Measurements from ENCODE around the gene RASEF. TPM values are rescaled to one million over a fixed set of nuclear protein-coding genes. Genes with fewer than 3 reads are reported as not detected.

Gene RASEF
- polyA plus RNA-seq, 1 donor = 11.5 TPM

DNA sequence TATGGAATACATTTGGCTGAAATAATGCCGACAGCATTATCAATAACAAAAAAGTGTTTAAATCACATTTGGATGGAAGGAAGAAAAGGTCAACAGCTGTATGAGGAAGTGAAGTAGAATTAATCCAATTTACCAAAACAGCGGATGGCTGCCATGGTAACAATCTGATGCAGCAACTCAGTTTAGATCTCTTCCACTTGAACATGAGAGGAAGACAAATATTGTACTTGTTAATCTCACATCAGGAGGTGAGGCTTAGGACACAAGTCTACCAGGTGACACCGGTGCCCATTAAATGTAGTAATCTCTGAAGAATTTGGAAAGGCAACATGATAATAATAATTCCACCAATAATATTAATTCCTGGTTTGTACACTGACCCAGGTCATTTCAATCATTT, 2.4 kb downstream of the RASEF start:
- peaks cover 18% of the 10 kb centered on the region for H3K4me1 ChIP-seq (ENCODE audit: control insufficient read depth, insufficient read depth, low read length)
- H3K9me3 ChIP-seq (ENCODE audit: control insufficient read depth, low read depth, low read length) = no peaks in the 10 kb centered on the region
- no peak overlapping the region for H3K4me3 ChIP-seq (ENCODE audit: low read length)
- no peaks in the 10 kb centered on the region for H3K36me3 ChIP-seq (ENCODE audit: control insufficient read depth, insufficient read depth, low read length)
- no CpG with 5 or more reads among the region's 3 CpGs for WGBS (ENCODE audit: insufficient coverage, low lambda C conversion rate)
- H3K27ac ChIP-seq (ENCODE audit: low read length) = no peak overlapping the region
- H3K27me3 ChIP-seq (ENCODE audit: control insufficient read depth, insufficient read depth, low read length) = peaks cover 9% of the 10 kb centered on the region
- peak; percentile 63 to 84 for DNase-seq

DNA sequence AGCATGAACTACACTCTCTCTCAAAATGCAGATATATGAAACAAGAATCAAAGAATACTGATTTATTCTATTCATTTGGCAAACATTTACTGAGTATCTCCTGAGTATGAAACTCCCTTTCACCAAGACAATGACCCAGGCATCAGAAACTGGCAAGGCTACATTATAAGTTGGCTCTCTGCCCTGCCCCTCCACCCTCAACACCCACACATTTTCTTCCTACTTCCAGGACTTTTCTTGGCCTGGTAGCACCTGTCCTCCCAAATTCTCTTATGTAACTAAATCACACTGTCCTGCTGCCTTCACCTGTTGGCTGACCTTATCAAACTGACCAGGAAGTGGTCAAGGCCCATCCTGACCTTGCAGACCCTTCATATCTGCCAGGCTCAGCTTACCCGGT, 3.5 kb downstream of the RASEF start:
- Histone ChIP-seq H3K4me1 (ENCODE audit: control insufficient read depth, insufficient read depth, low read length) (peaks cover 19% of the 10 kb centered on the region), H3K36me3 (ENCODE audit: control insufficient read depth, insufficient read depth, low read length) (no peaks in the 10 kb centered on the region), H3K27me3 (ENCODE audit: control insufficient read depth, insufficient read depth, low read length) (peaks cover 9% of the 10 kb centered on the region), H3K9me3 (ENCODE audit: control insufficient read depth, low read depth, low read length) (no peaks in the 10 kb centered on the region), H3K27ac (ENCODE audit: low read length) (no peak overlapping the region), H3K4me3 (ENCODE audit: low read length) (no peak overlapping the region)
- WGBS (ENCODE audit: insufficient coverage, low lambda C conversion rate) = no CpG with 5 or more reads among the region's 1 CpG
- DNase-seq = no peak

DNA sequence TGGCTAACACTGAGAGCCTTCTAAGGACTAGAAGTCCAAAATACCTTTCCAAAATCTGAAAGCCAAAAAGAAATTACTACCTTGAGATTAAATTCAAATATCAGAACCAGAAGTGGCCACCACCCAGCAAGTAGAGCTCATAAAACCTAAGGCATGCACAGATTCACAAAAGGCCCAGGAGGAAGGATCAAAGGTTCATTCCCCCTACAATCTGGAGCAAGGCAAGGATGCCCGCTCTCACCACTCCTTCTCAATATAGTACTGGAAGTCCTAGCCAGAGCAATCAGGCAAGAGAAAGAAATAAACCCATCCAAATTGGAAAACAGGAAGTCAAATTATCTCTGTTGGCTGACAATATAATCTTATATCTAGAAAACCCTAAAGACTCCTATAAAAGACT, 6.0 kb downstream of the RASEF start:
- Histone ChIP-seq H3K4me1 (ENCODE audit: control insufficient read depth, insufficient read depth, low read length) (peaks cover 19% of the 10 kb centered on the region), H3K9me3 (ENCODE audit: control insufficient read depth, low read depth, low read length) (no peaks in the 10 kb centered on the region), H3K27me3 (ENCODE audit: control insufficient read depth, insufficient read depth, low read length) (peaks cover under 1% of the 10 kb centered on the region), H3K36me3 (ENCODE audit: control insufficient read depth, insufficient read depth, low read length) (no peaks in the 10 kb centered on the region), H3K27ac (ENCODE audit: low read length) (peak overlapping the region; percentile 46), H3K4me3 (ENCODE audit: low read length) (no peak overlapping the region)
- WGBS (ENCODE audit: insufficient coverage, low lambda C conversion rate) = no CpG with 5 or more reads among the region's 1 CpG
- peak in 1 of 2 donors; percentile 30 for DNase-seq

DNA sequence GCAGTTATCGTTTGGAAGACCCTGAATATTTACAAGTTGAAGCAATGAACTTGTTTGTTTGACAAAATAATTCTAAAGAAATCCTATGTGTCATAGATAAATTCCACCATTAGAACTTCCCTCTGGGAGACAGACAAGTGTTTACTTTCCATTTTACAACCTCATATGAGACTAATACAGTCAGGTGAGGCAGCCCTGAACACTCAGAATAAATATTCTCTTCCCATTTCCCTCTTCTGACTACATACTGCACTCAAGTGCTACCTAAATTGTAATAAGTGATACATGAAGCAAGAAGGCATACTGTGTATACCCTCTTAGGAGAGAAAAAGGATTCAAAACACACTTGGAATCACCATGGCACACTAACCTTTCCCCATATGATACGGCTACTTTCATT, 6.8 kb downstream of the RASEF start:
- H3K27ac ChIP-seq (ENCODE audit: low read length) = peak overlapping the region; percentile 46
- H3K27me3 ChIP-seq (ENCODE audit: control insufficient read depth, insufficient read depth, low read length) = no peaks in the 10 kb centered on the region

DNA sequence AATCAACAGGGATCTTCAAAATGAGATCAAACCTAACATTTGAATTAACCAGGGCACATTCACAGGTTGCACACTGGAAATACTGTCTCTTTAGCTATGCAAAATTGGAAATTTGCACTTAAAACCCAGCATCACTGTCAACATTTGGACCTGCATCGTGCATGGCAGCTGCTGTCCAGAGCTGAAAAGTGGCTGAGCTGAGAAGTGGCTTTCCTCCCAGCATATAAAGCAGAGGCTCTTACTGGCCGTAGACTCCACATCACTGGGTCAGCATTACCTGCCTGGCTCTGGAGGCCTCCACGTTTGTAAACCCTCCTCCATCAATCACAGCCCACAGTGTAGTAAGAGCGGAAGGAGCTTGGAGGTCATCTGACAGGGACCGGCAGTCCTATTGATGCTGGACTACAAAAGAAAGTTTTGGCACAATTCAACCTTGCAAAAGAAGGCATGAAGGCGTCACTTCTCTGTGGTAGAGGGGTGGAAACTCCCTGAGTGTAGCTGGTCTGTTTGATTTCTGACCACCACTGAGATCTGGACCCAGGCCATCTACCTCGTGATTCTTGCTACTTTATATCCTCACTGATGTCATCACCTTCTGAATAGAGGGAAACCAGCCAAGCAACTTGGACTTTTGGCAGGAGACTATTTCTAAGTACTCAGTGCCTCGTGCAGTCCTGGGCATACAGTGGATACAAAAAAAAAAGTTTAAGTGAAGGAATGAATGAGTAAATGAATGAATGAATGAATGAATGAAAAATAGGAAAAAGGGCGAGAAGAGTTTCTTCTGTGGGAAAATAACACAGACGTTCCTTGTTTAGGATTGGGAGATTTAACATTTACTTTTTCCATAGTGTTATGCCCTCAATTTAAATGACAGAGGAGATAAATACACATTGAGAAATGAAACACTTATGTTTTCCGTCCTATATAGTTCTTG, 14.8 kb downstream of the RASEF start:
- WGBS (ENCODE audit: insufficient coverage, low lambda C conversion rate) = 81% methylated on average over 2 of the region's 11 CpGs
- Histone ChIP-seq H3K36me3 (ENCODE audit: control insufficient read depth, insufficient read depth, low read length) (no peaks in the 10 kb centered on the region), H3K4me3 (ENCODE audit: low read length) (no peak overlapping the region), H3K9me3 (ENCODE audit: control insufficient read depth, low read depth, low read length) (no peaks in the 10 kb centered on the region), H3K4me1 (ENCODE audit: control insufficient read depth, insufficient read depth, low read length) (no peaks in the 10 kb centered on the region), H3K27me3 (ENCODE audit: control insufficient read depth, insufficient read depth, low read length) (no peaks in the 10 kb centered on the region), H3K27ac (ENCODE audit: low read length) (no peak overlapping the region)
- no peak for DNase-seq

More for the DNA sequence above, 6.8 kb downstream of the RASEF start:
- H3K36me3 ChIP-seq (ENCODE audit: control insufficient read depth, insufficient read depth, low read length) = no peaks in the 10 kb centered on the region
- no peak overlapping the region for H3K4me3 ChIP-seq (ENCODE audit: low read length)
- H3K4me1 ChIP-seq (ENCODE audit: control insufficient read depth, insufficient read depth, low read length) = peaks cover 16% of the 10 kb centered on the region
- DNase-seq = peak; percentile 19 to 67
- H3K9me3 ChIP-seq (ENCODE audit: control insufficient read depth, low read depth, low read length) = no peaks in the 10 kb centered on the region
- no CpG with 5 or more reads among the region's 2 CpGs for WGBS (ENCODE audit: insufficient coverage, low lambda C conversion rate)

DNA sequence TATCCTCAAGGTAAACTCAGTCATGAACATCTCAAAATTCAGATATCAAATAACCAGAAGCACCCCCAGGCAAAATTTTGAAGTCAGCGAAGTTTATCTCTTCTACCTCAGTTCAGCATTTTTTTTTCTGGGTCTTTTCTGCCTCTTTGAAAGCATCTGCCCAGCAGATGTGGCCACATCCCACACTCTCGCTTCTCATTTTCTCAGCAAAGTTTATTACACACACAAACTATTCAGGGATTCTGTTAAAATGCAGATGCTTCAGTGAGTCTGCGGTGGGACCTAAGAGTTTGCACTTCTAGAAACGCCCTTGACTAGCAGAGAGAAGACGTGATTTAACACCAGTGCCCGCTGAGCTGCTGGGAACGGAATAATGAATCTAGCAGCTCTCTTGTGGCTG, 19.3 kb downstream of the RASEF start:
- Histone ChIP-seq H3K4me1 (ENCODE audit: control insufficient read depth, insufficient read depth, low read length) (no peaks in the 10 kb centered on the region), H3K4me3 (ENCODE audit: low read length) (no peak overlapping the region), H3K9me3 (ENCODE audit: control insufficient read depth, low read depth, low read length) (no peaks in the 10 kb centered on the region), H3K36me3 (ENCODE audit: control insufficient read depth, insufficient read depth, low read length) (no peaks in the 10 kb centered on the region), H3K27me3 (ENCODE audit: control insufficient read depth, insufficient read depth, low read length) (no peaks in the 10 kb centered on the region), H3K27ac (ENCODE audit: low read length) (no peak overlapping the region)
- WGBS (ENCODE audit: insufficient coverage, low lambda C conversion rate) = no CpG with 5 or more reads among the region's 7 CpGs
- no peak for DNase-seq

DNA sequence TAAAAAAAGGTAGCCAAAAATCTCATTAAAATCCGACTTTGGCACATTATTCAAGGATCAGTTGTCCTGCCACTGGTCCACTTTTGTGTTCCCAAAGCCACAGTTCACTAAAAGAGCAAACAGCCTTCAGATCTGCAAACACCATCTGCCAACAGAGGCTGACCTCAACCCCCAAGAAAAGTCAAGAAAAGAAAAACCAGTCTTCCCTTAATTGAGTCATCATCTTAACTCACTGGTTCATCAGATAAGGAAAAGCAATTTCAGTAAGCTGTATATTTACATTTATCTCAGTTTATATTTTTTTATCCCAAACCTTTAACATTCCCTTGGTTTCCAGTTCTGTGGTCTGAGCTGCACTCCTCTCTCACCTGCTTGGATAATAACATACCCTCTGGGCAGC, 21.2 kb downstream of the RASEF start:
- WGBS (ENCODE audit: insufficient coverage, low lambda C conversion rate) = 0% methylated on average over 1 of the region's 1 CpG
- no peaks in the 10 kb centered on the region for H3K36me3 ChIP-seq (ENCODE audit: control insufficient read depth, insufficient read depth, low read length)
- H3K4me1 ChIP-seq (ENCODE audit: control insufficient read depth, insufficient read depth, low read length) = no peaks in the 10 kb centered on the region
- H3K27ac ChIP-seq (ENCODE audit: low read length) = no peak overlapping the region
- H3K27me3 ChIP-seq (ENCODE audit: control insufficient read depth, insufficient read depth, low read length) = no peaks in the 10 kb centered on the region
- no peak overlapping the region for H3K4me3 ChIP-seq (ENCODE audit: low read length)
- DNase-seq = no peak
- no peaks in the 10 kb centered on the region for H3K9me3 ChIP-seq (ENCODE audit: control insufficient read depth, low read depth, low read length)

DNA sequence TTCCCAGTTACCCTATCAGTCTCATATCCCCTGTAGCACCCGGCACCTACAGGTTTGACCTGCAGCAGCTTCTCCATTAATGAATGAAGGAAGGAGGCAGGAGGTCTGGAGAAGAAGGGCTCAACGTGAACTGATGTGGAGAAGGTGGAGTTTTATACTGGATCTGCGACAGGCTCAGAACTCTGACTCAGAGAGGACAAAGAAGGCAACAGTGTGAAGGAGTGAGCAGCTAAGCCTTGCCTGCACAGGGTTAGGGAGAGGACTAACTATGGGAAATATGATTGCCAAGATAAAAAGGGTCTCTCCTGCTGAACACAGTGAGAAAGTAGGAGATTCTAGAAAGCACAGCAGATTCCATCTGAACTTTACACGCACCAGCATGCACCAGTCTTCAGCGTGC, 23.6 kb downstream of the RASEF start:
- no peak for DNase-seq
- WGBS (ENCODE audit: insufficient coverage, low lambda C conversion rate) = no CpG with 5 or more reads among the region's 5 CpGs
- Histone ChIP-seq H3K27me3 (ENCODE audit: control insufficient read depth, insufficient read depth, low read length) (no peaks in the 10 kb centered on the region), H3K27ac (ENCODE audit: low read length) (no peak overlapping the region), H3K4me1 (ENCODE audit: control insufficient read depth, insufficient read depth, low read length) (no peaks in the 10 kb centered on the region), H3K36me3 (ENCODE audit: control insufficient read depth, insufficient read depth, low read length) (no peaks in the 10 kb centered on the region), H3K9me3 (ENCODE audit: control insufficient read depth, low read depth, low read length) (no peaks in the 10 kb centered on the region), H3K4me3 (ENCODE audit: low read length) (no peak overlapping the region)

DNA sequence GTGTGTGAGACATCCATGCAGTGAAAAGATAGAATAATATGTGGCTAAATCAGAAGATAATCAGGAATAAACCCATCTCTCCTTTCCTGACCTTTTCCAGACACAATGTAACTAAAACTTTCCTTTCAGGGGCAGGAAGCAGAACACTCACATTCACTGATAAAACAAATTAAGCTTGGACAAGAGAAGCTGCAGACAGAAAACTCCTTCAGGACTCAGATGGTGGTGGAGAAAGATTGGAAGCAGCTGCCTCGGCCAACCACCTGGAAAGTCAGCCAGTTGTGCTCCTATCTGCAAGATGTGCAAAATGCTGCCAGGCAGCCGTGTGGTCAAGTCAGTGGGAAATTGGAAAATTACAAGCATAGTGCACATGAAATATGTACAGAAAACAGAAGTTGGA, 26.9 kb downstream of the RASEF start:
- H3K9me3 ChIP-seq (ENCODE audit: control insufficient read depth, low read depth, low read length) = no peaks in the 10 kb centered on the region
- H3K27ac ChIP-seq (ENCODE audit: low read length) = no peak overlapping the region
- H3K4me3 ChIP-seq (ENCODE audit: low read length) = no peak overlapping the region
- no peak for DNase-seq
- H3K27me3 ChIP-seq (ENCODE audit: control insufficient read depth, insufficient read depth, low read length) = no peaks in the 10 kb centered on the region
- WGBS (ENCODE audit: insufficient coverage, low lambda C conversion rate) = no CpG with 5 or more reads among the region's 2 CpGs
- H3K36me3 ChIP-seq (ENCODE audit: control insufficient read depth, insufficient read depth, low read length) = no peaks in the 10 kb centered on the region
- no peaks in the 10 kb centered on the region for H3K4me1 ChIP-seq (ENCODE audit: control insufficient read depth, insufficient read depth, low read length)

DNA sequence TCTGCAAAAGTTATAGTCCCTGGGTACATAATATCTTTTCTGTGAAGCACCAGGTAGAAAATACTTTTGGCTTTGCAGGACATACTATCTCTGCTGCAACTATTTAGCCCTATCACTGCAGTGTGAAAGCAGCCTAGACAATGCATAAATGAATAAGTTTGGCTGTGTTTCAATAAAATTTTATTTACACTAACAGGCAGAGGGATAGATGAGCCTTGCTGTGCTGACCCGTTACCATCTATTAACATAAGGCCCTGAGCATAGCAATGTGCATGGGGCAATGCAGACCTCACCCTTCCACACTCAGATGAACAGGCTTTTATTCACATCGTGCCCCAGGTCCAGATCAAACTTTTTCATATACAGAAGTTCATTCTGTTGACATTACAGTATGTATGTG, 27.8 kb downstream of the RASEF start:
- Histone ChIP-seq H3K9me3 (ENCODE audit: control insufficient read depth, low read depth, low read length) (no peaks in the 10 kb centered on the region), H3K27ac (ENCODE audit: low read length) (no peak overlapping the region), H3K36me3 (ENCODE audit: control insufficient read depth, insufficient read depth, low read length) (no peaks in the 10 kb centered on the region), H3K27me3 (ENCODE audit: control insufficient read depth, insufficient read depth, low read length) (no peaks in the 10 kb centered on the region), H3K4me1 (ENCODE audit: control insufficient read depth, insufficient read depth, low read length) (no peaks in the 10 kb centered on the region), H3K4me3 (ENCODE audit: low read length) (no peak overlapping the region)
- no peak for DNase-seq
- no CpG with 5 or more reads among the region's 2 CpGs for WGBS (ENCODE audit: insufficient coverage, low lambda C conversion rate)

DNA sequence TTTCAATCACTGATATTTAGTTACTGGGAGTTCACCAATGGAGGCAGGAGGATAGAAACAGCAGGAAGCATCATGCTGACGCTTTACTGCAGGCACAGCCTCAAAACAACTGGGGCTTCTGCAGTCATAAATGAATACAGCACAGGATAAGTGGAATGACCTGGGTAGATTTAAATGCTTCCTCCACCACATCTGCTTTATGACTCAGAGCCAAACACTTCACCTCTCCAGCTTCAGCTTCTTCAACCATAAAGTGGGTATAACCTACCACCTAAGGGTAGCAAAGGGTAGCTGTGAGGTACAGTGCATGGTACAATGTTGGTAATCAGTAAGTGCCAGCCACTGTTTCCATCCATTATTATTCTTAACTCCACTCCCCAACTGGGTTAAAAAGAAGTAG, 28.4 kb downstream of the RASEF start:
- no peaks in the 10 kb centered on the region for H3K36me3 ChIP-seq (ENCODE audit: control insufficient read depth, insufficient read depth, low read length)
- no peak for DNase-seq
- no peaks in the 10 kb centered on the region for H3K9me3 ChIP-seq (ENCODE audit: control insufficient read depth, low read depth, low read length)
- no peaks in the 10 kb centered on the region for H3K4me1 ChIP-seq (ENCODE audit: control insufficient read depth, insufficient read depth, low read length)
- WGBS (ENCODE audit: insufficient coverage, low lambda C conversion rate) = no CpG with 5 or more reads among the region's 1 CpG
- no peak overlapping the region for H3K27ac ChIP-seq (ENCODE audit: low read length)
- no peaks in the 10 kb centered on the region for H3K27me3 ChIP-seq (ENCODE audit: control insufficient read depth, insufficient read depth, low read length)
- no peak overlapping the region for H3K4me3 ChIP-seq (ENCODE audit: low read length)
